ENCODE results near the gene SEC22A.

SEC22A gene

GRCh38 chr3:123270818-123271217 is 69.1 kb downstream of the SEC22A start:
- Histone ChIP-seq H3K9ac (ENCODE audit: low read length) (no peak overlapping the region), H2AFZ (ENCODE audit: low read length) (no peak overlapping the region), H4K20me1 (ENCODE audit: insufficient read depth, low read length) (no peaks in the 10 kb centered on the region), H3K4me1 (ENCODE audit: insufficient read depth, low read length, severe bottlenecking) (no peaks in the 10 kb centered on the region), H3K4me2 (ENCODE audit: low read length) (no peak overlapping the region), H3K79me2 (ENCODE audit: insufficient read depth, low read length) (no peaks in the 10 kb centered on the region), H3K36me3 (ENCODE audit: insufficient read depth, low read length) (peaks cover 9% of the 10 kb centered on the region), H3K27ac (ENCODE audit: low read depth, low read length, poor library complexity, severe bottlenecking) (no peak overlapping the region), H3K27me3 (ENCODE audit: insufficient read depth, low read length) (no peaks in the 10 kb centered on the region), H3K9me2 (ENCODE audit: low read depth, low read length) (no peaks in the 10 kb centered on the region), H3K4me3 (ENCODE audit: low read depth, low read length, poor library complexity, severe bottlenecking) (no peak overlapping the region), H3F3A (ENCODE audit: insufficient read depth, low read length) (no peaks in the 10 kb centered on the region), H3K9me3 (ENCODE audit: low read length) (no peaks in the 10 kb centered on the region)
- TF ChIP-seq CTCF (IDR thresholded peaks at IDR 0.05; ENCODE audit: low read length) (no peak), EZH2 (IDR thresholded peaks at IDR 0.05; ENCODE audit: borderline replicate concordance, low read length) (no peak)

- no peak overlapping the region for H2AFZ ChIP-seq (ENCODE audit: low read length)
- 0 out of 2 replicates have a peak, but pooled peaks cover 3% of the 10 kb centered on the region for H3K36me3 ChIP-seq (ENCODE audit: insufficient read depth, low read length)
- no peaks in the 10 kb centered on the region for H3K27me3 ChIP-seq (ENCODE audit: insufficient read depth, low read length)
- H3K9ac ChIP-seq (ENCODE audit: low read length): no peak overlapping the region
- no peak overlapping the region for H3K4me2 ChIP-seq (ENCODE audit: low read length)
- H3F3A ChIP-seq (ENCODE audit: insufficient read depth, low read length): no peaks in the 10 kb centered on the region
- no peaks in the 10 kb centered on the region for H3K9me2 ChIP-seq (ENCODE audit: low read depth, low read length)
- no peaks in the 10 kb centered on the region for H3K9me3 ChIP-seq (ENCODE audit: low read length)
- no peaks in the 10 kb centered on the region for H4K20me1 ChIP-seq (ENCODE audit: insufficient read depth, low read length)
- H3K4me3 ChIP-seq (ENCODE audit: low read depth, low read length, poor library complexity, severe bottlenecking): no peak overlapping the region
- H3K27ac ChIP-seq (ENCODE audit: low read depth, low read length, poor library complexity, severe bottlenecking): no peak overlapping the region
- H3K79me2 ChIP-seq (ENCODE audit: insufficient read depth, low read length): no peaks in the 10 kb centered on the region
- TF ChIP-seq CTCF (IDR thresholded peaks at IDR 0.05; ENCODE audit: low read length) (no peak), EZH2 (IDR thresholded peaks at IDR 0.05; ENCODE audit: borderline replicate concordance, low read length) (no peak)
- no peaks in the 10 kb centered on the region for H3K4me1 ChIP-seq (ENCODE audit: insufficient read depth, low read length, severe bottlenecking)
Observed at GRCh38 chr3:123271466-123272159, 69.9 kb downstream of the SEC22A start.

- no peaks in the 10 kb centered on the region for H3K27me3 ChIP-seq (ENCODE audit: insufficient read depth, low read length)
- no peak overlapping the region for H3K27ac ChIP-seq (ENCODE audit: low read depth, low read length, poor library complexity, severe bottlenecking)
- H3K4me3 ChIP-seq (ENCODE audit: low read depth, low read length, poor library complexity, severe bottlenecking): no peak overlapping the region
- H3F3A ChIP-seq (ENCODE audit: insufficient read depth, low read length): no peaks in the 10 kb centered on the region
- no peaks in the 10 kb centered on the region for H4K20me1 ChIP-seq (ENCODE audit: insufficient read depth, low read length)
- H3K9ac ChIP-seq (ENCODE audit: low read length): no peak overlapping the region
- no peaks in the 10 kb centered on the region for H3K9me2 ChIP-seq (ENCODE audit: low read depth, low read length)
- TF ChIP-seq CTCF (IDR thresholded peaks at IDR 0.05; ENCODE audit: low read length) (no peak), EZH2 (IDR thresholded peaks at IDR 0.05; ENCODE audit: borderline replicate concordance, low read length) (no peak)
- H3K4me1 ChIP-seq (ENCODE audit: insufficient read depth, low read length, severe bottlenecking): no peaks in the 10 kb centered on the region
- H3K9me3 ChIP-seq (ENCODE audit: low read length): no peaks in the 10 kb centered on the region
- H3K4me2 ChIP-seq (ENCODE audit: low read length): no peak overlapping the region
- no peaks in the 10 kb centered on the region for H3K36me3 ChIP-seq (ENCODE audit: insufficient read depth, low read length)
- no peaks in the 10 kb centered on the region for H3K79me2 ChIP-seq (ENCODE audit: insufficient read depth, low read length)
- H2AFZ ChIP-seq (ENCODE audit: low read length): no peak overlapping the region
Observed at GRCh38 chr3:123272547-123272946, 70.8 kb downstream of the SEC22A start.
